ENCODE measurements around the gene CCDC200.
"Not testable (repeated sequence)": the region's sequence is repeated elsewhere in the genome, so short reads cannot be mapped to it uniquely, and the experiment has no call there.

The CCDC200 gene

DNA sequence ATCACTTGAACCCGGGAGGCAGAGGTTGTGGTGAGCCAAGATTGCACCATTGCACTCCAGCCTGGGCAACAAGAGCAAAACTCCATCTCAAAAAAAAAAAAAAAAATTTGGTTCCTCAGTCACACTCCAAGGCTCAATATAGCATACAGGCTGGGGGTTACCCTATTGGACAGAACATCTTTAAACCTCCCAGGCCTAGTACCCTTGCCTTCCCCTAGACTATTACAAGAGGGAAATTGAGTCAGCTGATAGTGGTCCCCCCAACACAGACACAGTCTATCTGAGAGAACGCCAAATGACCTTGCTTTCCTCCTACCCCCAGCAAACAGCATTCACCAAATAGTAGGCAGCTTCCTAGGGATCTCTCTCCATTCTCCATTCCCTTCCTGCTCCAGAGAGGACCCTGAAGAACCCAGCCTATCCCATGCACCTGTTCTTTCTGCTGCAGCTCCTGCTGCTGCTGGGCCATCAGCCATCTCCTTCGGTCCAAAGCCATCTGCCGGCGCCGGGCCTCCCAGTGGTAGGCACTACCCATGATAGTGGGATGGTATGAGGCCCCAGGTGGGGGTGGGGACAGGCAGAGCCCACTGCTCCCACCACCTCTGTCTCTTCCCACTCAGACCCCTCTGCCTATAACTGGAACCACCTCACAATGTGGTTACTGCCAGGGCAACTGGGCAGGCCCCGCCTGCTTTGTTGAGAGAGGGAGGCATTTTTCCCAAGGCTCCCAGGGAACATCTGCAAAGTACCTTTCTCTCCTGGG lies at the start of gene CCDC200:
CCDC200 (minus strand) TSS at position 604 of the 763 bp plus-strand sequence; CDS start at position 535, 69 bp downstream.
- DNase-seq: not testable (repeated sequence)

DNA sequence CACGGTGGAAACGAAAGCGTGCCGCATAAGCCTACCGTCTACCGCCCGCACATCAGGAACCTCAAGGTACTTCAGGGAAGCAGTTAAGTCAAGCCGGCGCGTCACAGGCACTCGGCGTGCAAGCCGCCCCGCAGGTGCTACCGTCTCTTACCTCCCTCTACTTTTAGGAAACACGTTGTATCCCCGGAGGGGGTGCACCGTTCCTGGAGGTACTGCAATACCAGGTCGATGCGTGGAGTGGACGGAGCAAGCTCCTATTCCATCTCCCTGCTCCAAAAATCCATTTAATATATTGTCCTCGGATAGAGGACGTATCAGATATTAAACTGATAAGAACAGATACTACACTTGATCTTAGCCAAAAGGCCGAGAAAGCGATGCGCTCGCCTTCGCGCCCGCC lies 44.5 kb upstream of the CCDC200 start:
- not testable (repeated sequence) for DNase-seq

DNA sequence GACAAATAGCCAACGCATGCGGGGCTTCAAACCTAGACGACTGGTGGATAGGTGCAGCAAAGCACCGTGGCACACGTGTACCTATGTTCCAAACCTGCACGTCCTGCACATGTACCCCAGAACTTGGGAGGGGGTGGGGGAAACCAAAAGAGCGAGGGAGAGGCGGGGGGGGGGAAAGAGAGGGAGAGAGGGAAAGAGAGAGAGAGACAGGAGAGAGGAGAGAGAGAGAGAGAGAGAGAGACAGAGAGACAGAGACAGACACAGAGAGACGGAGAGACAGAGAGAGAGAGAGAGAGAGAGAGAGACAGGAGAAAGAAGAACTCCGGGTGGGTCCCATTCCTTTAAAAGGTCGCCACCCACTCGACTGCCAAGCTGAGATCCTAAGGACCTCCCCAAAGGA lies 44.1 kb upstream of the CCDC200 start:
- DNase-seq: not testable (repeated sequence)

DNA sequence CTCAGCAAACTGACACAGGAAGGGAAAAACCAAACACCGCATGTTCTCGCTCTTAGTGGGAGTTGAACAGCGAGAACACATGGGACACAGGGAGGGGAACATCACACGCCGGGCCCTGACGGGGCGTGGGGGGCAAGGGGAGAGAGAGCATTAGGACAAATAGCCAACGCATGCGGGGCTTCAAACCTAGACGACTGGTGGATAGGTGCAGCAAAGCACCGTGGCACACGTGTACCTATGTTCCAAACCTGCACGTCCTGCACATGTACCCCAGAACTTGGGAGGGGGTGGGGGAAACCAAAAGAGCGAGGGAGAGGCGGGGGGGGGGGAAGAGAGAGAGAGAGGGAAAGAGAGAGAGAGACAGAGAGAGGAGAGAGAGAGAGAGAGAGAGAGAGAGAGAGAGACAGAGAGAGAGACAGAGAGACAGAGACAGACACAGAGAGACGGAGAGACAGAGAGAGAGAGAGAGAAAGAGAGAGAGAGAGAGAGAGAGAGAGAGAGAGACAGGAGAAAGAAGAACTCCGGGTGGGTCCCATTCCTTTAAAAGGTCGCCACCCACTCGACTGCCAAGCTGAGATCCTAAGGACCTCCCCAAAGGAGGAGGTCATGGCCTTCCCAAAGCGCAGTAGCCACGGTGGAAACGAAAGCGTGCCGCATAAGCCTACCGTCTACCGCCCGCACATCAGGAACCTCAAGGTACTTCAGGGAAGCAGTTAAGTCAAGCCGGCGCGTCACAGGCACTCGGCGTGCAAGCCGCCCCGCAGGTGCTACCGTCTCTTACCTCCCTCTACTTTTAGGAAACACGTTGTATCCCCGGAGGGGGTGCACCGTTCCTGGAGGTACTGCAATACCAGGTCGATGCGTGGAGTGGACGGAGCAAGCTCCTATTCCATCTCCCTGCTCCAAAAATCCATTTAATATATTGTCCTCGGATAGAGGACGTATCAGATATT lies 42.4 kb upstream of the CCDC200 start:
- DNase-seq: not testable (repeated sequence)

DNA sequence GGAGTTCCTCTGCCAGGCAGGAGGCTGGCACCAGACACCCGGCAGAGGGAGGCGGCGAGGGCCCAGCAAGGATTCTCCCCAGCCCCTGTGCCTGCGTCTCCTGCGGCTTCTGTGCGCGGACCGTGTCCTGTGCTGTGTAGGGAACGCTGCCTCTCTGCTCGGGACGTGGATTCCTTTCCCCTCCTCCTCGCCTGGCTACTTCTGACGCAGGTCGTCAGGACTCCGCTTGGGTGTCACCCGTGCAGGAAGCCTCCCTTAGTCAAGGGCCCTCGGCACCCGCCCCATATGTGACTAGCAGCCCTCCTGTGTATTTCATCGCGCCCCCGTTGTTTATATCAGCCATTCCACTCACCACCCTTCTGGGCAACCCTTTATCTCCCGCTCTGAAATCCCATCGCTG lies 18.0 kb upstream of the CCDC200 start:
- DNase-seq: not testable (repeated sequence)

DNA sequence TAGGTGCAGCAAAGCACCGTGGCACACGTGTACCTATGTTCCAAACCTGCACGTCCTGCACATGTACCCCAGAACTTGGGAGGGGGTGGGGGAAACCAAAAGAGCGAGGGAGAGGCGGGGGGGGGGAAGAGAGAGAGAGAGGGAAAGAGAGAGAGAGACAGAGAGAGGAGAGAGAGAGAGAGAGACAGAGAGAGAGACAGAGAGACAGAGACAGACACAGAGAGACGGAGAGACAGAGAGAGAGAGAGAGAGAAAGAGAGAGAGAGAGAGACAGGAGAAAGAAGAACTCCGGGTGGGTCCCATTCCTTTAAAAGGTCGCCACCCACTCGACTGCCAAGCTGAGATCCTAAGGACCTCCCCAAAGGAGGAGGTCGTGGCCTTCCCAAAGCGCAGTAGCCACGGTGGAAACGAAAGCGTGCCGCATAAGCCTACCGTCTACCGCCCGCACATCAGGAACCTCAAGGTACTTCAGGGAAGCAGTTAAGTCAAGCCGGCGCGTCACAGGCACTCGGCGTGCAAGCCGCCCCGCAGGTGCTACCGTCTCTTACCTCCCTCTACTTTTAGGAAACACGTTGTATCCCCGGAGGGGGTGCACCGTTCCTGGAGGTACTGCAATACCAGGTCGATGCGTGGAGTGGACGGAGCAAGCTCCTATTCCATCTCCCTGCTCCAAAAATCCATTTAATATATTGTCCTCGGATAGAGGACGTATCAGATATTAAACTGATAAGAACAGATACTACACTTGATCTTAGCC lies 12.4 kb upstream of the CCDC200 start:
- DNase-seq: not testable (repeated sequence)

DNA sequence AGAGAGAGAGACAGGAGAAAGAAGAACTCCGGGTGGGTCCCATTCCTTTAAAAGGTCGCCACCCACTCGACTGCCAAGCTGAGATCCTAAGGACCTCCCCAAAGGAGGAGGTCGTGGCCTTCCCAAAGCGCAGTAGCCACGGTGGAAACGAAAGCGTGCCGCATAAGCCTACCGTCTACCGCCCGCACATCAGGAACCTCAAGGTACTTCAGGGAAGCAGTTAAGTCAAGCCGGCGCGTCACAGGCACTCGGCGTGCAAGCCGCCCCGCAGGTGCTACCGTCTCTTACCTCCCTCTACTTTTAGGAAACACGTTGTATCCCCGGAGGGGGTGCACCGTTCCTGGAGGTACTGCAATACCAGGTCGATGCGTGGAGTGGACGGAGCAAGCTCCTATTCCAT lies 11.2 kb upstream of the CCDC200 start:
- DNase-seq: not testable (repeated sequence)

DNA sequence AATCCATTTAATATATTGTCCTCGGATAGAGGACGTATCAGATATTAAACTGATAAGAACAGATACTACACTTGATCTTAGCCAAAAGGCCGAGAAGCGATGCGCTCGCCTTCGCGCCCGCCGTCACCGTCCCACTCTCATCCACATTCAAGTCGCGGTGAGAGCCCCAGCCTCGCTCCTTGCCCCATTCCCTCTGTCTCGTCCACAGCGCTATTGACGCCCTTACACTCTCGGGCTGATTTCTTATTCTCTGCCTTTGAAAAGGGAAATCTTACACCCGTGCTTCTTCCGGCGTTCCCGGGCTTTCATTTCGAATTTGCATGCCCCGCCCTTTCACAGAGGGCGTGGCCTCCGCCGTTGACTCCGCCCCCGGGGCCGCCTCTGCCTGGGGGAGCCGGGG lies 5.5 kb upstream of the CCDC200 start, which contains the start of gene RNU2-1:
RNU2-1 (minus strand) TSS at position 101 of the 400 bp plus-strand sequence.
- DNase-seq: not testable (repeated sequence)

DNA sequence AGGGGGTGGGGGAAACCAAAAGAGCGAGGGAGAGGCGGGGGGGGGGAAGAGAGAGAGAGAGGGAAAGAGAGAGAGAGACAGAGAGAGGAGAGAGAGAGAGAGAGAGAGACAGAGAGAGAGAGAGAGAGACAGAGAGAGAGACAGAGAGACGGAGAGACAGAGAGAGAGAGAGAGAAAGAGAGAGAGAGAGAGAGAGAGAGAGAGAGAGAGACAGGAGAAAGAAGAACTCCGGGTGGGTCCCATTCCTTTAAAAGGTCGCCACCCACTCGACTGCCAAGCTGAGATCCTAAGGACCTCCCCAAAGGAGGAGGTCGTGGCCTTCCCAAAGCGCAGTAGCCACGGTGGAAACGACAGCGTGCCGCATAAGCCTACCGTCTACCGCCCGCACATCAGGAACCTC lies 4.8 kb upstream of the CCDC200 start:
- DNase-seq: not testable (repeated sequence)

DNA sequence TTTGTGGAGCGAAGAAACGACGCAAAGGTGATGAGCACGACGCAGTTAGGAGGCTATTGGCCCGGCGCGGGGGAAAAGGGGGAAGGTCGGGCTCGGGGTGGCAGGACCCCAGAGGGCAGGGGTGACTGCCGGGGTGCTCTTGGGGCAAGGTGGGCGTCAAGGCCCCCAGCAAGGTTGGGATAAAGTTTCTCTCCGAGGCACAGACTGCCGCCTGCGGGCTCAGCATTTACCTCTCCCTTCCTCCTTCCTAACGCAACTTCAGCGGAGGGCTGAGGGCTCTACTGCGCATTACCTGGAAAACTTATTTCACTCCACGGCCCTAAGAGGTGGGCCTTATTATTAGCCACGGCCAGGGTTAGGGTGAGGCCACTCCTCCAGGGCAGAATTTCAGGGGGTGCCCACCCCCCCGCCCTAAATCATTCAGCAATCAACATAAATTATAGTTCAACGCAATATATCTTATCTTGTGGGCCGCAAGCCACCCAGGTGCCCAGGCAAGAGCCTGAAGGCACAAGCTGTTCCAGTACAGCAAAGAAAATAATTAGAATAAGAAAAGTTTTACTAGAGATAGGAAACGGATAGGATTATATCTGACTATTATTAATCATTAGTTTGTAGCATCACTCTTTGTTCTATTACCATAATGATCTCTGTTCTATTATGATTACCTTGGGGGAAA lies 3.7 kb upstream of the CCDC200 start:
- DNase-seq: not testable (repeated sequence)

DNA sequence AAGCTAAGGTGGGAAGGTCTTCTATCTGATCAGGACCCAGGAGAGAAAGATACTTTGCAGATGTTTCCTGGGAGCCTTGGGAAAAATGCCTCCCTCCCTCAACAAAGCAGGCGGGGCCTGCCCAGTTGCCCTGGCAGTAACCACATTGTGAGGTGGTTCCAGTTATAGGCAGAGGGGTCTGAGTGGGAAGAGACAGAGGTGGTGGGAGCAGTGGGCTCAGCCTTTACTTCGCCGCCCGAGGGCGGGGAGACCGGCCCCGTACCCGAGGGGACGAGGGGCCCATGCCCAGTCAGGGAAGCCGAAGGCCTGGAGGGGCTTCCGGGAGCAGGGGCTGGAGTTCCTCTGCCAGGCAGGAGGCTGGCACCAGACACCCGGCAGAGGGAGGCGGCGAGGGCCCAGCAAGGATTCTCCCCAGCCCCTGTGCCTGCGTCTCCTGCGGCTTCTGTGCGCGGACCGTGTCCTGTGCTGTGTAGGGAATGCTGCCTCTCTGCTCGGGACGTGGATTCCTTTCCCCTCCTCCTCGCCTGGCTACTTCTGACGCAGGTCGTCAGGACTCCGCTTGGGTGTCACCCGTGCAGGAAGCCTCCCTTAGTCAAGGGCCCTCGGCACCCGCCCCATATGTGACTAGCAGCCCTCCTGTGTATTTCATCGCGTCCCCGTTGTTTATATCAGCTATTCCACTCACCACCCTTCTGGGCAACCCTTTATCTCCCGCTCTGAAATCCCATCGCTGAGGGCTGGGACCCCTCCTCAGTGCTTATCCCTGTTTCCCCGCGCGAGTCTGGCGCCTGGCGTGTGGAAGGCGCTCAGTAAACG lies 3.0 kb upstream of the CCDC200 start:
- DNase-seq: not testable (repeated sequence)

DNA sequence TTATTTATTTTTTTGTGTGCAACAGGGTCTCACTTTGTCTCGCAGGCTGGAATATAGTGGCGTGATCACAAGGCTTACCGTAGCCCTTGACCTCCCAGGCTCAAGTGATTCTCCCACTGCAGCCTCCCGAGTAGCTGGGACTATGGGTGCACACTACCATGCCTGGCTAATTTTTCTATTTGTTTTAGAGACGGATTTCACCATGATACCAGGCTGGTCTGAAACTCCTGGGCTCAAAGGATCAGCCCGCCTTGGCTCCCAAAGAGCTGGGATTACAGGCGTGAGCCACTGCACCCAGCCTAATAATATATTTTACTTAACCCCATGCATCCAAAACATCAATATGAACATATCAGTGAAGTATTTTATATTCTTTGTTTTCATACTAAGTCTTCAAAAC lies 2.0 kb downstream of the CCDC200 start:
- DNase-seq: no peak

DNA sequence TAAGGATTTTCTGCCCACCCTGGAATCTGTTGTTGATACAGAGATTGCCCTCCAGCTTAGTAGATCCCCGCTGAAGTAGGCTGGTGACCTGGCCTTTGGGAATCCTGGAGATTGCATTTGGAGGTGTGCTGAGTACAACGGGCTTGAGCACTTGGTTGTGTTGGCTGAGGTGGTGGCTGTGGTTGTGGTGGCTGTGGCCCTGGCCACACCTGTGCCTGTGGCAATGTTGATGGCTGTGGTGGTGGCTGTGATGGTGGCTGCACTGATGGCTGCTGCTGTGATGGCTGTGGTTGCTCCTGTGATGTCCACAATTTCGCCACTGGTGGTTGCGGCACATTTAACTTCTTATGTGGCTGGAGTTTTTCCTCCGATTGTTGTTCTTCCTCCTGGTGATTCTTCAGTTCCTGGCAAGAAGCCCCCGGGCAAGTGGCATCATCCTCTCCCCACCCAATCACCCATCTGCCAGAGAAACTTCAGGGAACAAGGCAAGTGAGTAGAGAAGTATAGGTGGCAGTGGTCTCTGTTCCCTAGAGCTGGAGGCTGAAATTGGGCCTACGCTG lies 4.2 kb downstream of the CCDC200 start:
- no peak for DNase-seq

DNA sequence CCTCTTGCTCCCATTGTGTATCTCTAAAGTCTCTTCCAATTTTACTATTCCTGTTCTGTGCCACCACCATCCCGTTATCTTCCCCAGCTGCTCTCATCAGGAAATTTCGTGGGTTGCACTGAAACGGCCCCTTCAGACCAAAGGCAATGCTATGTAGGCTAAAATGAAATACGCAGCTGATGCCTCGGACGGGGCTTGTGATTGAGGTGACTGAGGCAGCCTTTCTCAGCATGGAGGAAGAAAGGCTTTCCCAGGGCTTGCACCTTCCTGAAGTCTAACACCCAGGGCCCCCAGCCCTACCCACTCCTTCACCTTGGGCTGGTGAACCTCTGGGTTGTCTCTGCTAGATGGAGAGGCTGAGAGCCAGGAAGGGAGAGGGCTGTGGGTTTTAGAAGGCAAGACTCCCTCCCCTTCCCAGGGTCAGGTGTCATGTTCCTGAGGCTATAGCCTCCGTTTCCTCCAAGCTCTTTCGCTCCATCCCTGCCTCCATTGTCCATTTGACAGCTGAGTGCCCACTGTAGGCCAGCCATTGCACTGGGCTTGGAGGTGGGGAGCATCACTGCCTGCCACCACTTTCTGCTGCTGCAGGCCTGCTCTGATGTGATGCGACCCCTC lies 7.8 kb downstream of the CCDC200 start:
- no peak for DNase-seq

DNA sequence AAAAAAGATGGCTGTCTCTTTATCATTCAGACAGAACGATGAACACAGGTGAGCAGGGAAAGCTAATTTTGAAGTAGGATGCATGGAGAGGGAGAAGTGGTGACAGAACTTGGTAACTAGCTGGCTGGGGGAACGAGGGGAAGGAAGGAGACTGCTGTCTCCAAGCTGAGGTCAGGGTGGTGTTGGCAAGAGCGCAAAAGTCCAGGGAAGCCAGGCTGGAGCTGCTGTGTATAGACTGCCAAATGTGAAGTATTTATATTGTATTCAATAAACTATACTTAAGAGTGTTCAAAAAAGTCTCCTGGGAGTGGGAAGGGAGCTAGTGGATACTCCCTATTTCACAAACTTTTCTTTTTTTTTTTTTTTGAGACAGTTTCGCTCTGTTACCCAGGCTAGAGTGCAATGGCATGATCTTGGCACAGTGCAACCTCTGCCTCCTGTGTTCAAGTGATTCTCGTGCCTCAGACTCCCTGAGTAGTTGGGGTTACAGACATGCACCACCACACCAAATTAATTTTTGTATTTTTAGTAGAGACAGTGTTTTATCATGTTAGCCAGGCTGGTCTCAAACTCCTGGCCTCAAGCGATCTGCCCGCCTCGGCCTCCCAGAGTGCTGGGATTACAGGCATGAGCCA lies 8.6 kb downstream of the CCDC200 start:
- no peak for DNase-seq

DNA sequence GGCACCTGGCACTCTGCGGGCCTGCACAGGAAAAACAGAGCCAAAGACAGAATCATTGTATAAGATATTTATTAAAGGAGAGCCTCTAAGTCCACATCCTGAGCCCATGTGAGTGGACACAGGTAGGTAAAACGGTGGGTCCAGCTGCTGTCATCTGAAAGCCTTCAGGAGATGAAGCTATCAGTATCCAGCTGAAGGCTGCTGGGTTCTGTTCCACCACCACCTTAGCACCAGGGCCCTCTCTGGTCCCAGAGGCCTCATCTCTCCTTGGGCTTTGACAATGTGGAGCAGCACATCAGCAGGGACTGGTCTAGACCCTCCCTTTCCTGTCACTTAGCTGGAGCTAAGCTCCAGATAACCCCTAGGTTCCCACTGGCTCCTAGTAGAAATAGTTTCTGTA lies 9.4 kb downstream of the CCDC200 start:
- DNase-seq: no peak

DNA sequence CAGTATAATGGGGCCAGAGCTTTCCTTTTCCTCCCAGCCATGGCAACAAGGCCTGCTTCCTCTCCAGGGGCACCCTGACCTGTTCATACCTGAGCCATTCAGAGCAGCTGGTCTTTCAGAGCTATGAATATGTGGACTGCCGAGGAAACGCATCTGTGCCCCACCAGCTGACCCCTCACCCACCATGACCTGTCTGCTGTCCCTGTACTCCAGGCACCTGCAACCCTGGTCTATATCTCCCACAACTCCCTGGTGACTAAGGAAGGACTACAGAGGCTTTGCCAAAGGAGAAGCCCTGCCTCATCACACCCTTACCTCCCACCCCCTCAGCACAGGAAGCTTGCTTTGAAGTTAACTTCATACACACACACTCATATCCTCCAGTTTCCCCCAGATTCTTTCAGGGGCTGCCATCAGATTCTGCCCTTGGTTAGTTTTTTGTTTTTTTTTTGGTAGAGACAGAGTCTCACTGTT lies 10.8 kb downstream of the CCDC200 start:
- no peak for DNase-seq

DNA sequence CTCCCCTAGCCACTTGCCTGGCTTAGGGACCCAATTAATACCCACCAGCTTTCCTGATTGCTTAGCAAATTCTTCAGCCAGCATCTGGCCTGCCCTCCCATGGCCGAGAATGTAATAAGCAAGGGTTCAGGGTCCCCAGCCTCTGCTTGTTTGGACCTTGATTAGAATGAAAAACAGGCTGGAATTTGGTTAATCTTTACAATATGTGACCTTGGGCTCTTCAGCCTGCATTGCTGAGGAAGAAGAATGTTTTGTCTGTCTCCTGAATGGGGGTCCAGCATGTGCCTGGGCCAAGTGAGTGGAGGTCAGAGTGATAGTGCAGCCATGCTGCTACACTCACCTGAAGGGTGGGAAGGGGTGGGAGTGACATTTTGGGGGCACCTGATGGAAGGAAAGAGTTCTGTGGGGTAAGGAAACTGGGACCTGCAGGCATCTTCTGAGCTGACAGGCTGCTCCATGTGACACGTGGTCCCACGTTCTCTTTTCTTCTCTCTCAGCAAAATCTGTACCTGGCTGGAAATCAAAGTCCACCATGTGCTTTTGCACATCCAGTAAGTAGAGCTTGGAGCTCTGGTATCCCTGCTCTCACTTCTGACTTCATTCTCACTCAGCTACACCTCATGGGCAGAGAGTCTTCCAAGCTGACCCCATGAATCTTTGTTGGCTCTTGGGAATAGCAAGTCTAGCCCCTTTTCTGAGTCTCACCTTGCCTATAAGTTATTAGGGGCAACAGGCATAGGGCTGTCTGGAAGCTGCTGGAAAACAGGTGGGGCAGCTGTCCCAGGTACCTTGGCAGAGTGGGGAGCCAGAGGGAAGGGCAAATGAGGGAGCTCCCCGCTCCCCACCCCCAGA lies 11.4 kb downstream of the CCDC200 start:
- no peak for DNase-seq

DNA sequence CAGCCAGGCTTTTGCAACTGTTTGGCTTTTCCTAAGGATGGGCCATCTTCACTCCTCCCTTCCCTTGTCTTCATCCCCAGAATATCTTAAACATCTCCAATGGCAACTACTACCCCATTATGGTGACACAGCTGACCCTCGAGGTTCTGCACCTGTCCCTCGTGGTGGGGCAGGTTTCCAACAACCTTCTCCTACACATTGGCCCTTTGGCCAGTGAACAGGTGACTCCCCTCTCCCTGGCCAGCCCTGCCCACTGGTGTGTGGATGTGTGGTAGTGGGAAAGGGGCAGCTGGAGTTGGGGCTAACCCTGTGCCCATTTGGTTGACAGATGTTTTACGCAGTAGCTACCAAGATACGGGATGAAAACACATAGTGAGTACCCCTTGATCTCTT lies 12.1 kb downstream of the CCDC200 start:
- DNase-seq: no peak

Data from GOT3 (cell line).